Esophagus (tissue), 2 donors: ENCODE measurements around the gene DNAJC11. TPM values are rescaled to one million over a fixed set of nuclear protein-coding genes. Genes with fewer than 3 reads are reported as not detected.

Experiments
- H3K27ac ChIP-seq, 2 donors: one replicate each; pipeline ENCODE4 v1.5.1; 2013; ENCODE audit warnings: low read depth in 2 of 2, mild to moderate bottlenecking in 2 of 2, inconsistent platforms in 1 of 2, low read length in 1 of 2, moderate library complexity in 1 of 2
- H3K27me3 ChIP-seq, 2 donors: one replicate each; pipeline ENCODE4 v1.6.1; 2013; ENCODE audit warnings: low read length in 2 of 2, control low read depth in 1 of 2, mild to moderate bottlenecking in 1 of 2; ENCODE audit not compliant: insufficient read depth in 2 of 2, control insufficient read depth in 1 of 2
- H3K36me3 ChIP-seq, 2 donors: one replicate each; pipeline ENCODE4 v1.6.1; 2013; ENCODE audit warnings: low read length in 1 of 2; ENCODE audit not compliant: control insufficient read depth in 2 of 2, insufficient read depth in 2 of 2
- H3K4me1 ChIP-seq, 2 donors: one replicate each; pipeline ENCODE4 v1.6.1; 2013; ENCODE audit warnings: low read length in 1 of 2; ENCODE audit not compliant: control insufficient read depth in 2 of 2, insufficient read depth in 2 of 2
- H3K4me3 ChIP-seq, 2 donors: one replicate each; pipeline ENCODE4 v1.5.1; 2013; ENCODE audit warnings: low read length in 2 of 2, mild to moderate bottlenecking in 2 of 2, low read depth in 1 of 2, moderate library complexity in 1 of 2
- H3K9me3 ChIP-seq, 2 donors: one replicate each; pipeline ENCODE4 v1.6.1; 2013; ENCODE audit warnings: mild to moderate bottlenecking in 2 of 2, low read depth in 1 of 2, low read length in 1 of 2, moderate library complexity in 1 of 2; ENCODE audit not compliant: control insufficient read depth in 2 of 2, insufficient read depth in 1 of 2
- WGBS, 2 donors: extraction: QIAGEN DNeasy Blood & Tissue Kit; methylation state at CpG; one replicate each; pipeline ENCODE4 v1.1.7; 2013; 5-methylcytosine and 5-hydroxymethylcytosine counted together
- polyA plus RNA-seq, 2 donors: library from polyadenylated mRNA; stranded (reverse); fragments of 200-250 nt; gene quantifications; one replicate each; pipeline ENCODE4 v1.2.3, GENCODE V29; 2013
- donor health status: healthy with polysubstance abuse.
- donor health status: Bipolar disorder and iron deficiency.

Gene DNAJC11
- polyA plus RNA-seq, 2 donors: 21.9 to 23.0 TPM

- Histone ChIP-seq H3K4me1 (no peaks in the 10 kb centered on the region), H3K4me3 (no peak overlapping the region), H3K27me3 (no peaks in the 10 kb centered on the region), H3K27ac (no peak overlapping the region), H3K9me3 (no peaks in the 10 kb centered on the region), H3K36me3 (peaks cover 5 to 13% of the 10 kb centered on the region in 2 donors)
- 83 to 86% methylated on average over 7 of the region's 7 CpGs for WGBS, 2 donors
These were observed 41.1 kb downstream of the DNAJC11 start for GRCh38 chr1:6660415-6661049.

- no peaks in the 10 kb centered on the region for H3K9me3 ChIP-seq
- H3K4me1 ChIP-seq: no peaks in the 10 kb centered on the region
- no peaks in the 10 kb centered on the region for H3K27me3 ChIP-seq
- no peak overlapping the region for H3K27ac ChIP-seq
- WGBS, 2 donors: 84 to 90% methylated on average over 5 of the region's 5 CpGs
- no peak overlapping the region for H3K4me3 ChIP-seq
- peaks cover 4 to 8% of the 10 kb centered on the region in 2 donors for H3K36me3 ChIP-seq
These were observed 43.1 kb downstream of the DNAJC11 start for GRCh38 chr1:6658359-6659060.

DNA sequence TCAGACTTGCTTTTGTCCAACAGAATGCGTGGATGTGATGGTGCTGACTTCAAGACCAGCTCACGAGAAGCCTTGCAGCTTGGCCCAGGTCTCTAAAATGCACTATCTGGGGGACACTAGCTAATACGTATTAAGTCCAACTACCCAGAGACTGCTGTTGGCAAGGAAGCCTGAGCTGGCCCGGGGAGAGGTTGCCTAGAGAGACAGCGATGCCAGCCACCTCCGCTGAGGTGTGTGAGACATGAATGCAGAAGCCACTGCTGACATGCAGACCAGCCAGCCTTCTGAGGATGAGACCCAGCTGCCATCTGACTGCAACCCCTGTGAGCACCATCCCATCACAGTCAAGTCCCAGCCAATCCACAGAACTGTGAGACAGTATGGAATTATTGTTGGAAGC, 44.5 kb downstream of the DNAJC11 start:
- Histone ChIP-seq H3K9me3 (no peaks in the 10 kb centered on the region), H3K4me3 (no peak overlapping the region), H3K4me1 (no peaks in the 10 kb centered on the region), H3K27me3 (no peaks in the 10 kb centered on the region), H3K27ac (no peak overlapping the region), H3K36me3 (peaks cover 8 to 14% of the 10 kb centered on the region in 2 donors)
- WGBS, 2 donors: 89 to 93% methylated on average over 6 of the region's 6 CpGs

- 92 to 93% methylated on average over 23 of the region's 23 CpGs for WGBS, 2 donors
These were observed 48.0 kb downstream of the DNAJC11 start for GRCh38 chr1:6653436-6654290.

DNA sequence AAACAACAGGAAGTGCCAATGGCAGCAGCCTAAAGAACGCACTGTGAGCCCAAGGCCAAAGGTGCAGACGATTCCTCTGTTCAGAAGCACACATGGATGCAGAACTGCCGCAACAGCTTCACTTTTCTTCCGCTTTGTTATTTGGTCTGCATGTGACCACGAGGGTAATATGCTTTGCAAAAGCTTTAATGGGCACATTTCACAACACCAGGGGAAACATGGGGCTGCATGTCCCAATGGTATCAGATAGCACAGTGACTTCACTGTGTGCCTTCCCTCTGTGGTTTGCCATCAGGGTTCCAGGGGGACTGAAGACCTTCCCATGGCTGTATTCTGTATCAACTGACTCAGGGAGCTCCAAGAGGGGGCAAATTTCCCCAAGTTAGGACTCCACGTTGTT, 48.6 kb downstream of the DNAJC11 start:
- no peaks in the 10 kb centered on the region for H3K9me3 ChIP-seq
- peaks cover 8 to 21% of the 10 kb centered on the region in 2 donors for H3K36me3 ChIP-seq
- no peaks in the 10 kb centered on the region for H3K4me1 ChIP-seq
- WGBS, 2 donors: 88 to 89% methylated on average over 6 of the region's 6 CpGs
- H3K27ac ChIP-seq: no peak overlapping the region
- H3K4me3 ChIP-seq: no peak overlapping the region
- H3K27me3 ChIP-seq: no peaks in the 10 kb centered on the region

More at GRCh38 chr1:6653436-6654290, 48.0 kb downstream of the DNAJC11 start:
- no peaks in the 10 kb centered on the region for H3K27me3 ChIP-seq
- H3K9me3 ChIP-seq: no peaks in the 10 kb centered on the region
- H3K4me3 ChIP-seq: no peak overlapping the region
- H3K36me3 ChIP-seq: peaks cover 8 to 22% of the 10 kb centered on the region in 2 donors
- H3K4me1 ChIP-seq: no peaks in the 10 kb centered on the region
- H3K27ac ChIP-seq: no peak overlapping the region

DNA sequence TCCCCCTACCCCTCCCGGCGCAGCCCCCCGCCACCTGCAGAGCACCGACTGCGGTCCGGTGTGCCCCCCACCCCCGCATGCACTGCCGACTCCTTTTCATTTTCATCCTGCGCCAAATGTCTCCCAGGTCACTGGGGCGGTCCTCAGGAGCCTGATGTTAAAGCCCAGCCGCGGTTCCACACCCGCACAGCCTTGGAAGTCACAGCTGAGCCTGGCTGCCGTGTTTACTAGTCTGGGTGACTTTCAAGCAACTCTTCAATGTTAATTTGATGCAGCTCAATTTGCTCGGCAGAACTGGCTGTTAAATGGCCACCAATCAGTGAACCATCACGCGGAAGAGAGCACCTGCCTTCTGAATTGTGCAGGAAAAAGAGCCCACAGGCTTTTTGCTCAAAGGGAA, 49.7 kb downstream of the DNAJC11 start:
- Histone ChIP-seq H3K4me1 (no peaks in the 10 kb centered on the region), H3K27me3 (no peaks in the 10 kb centered on the region), H3K36me3 (peaks cover 8 to 14% of the 10 kb centered on the region in 2 donors), H3K9me3 (no peaks in the 10 kb centered on the region), H3K27ac (no peak overlapping the region), H3K4me3 (no peak overlapping the region)
- 89 to 90% methylated on average over 17 of the region's 17 CpGs for WGBS, 2 donors

GRCh38 chr1:6648556-6648955, 53.1 kb downstream of the DNAJC11 start:
- H3K27ac ChIP-seq: no peak overlapping the region
- no peak overlapping the region for H3K4me3 ChIP-seq
- WGBS, 2 donors: 86% methylated on average over 6 of the region's 6 CpGs
- H3K9me3 ChIP-seq: no peaks in the 10 kb centered on the region
- peaks cover 10 to 25% of the 10 kb centered on the region in 2 donors for H3K36me3 ChIP-seq
- H3K4me1 ChIP-seq: no peaks in the 10 kb centered on the region
- H3K27me3 ChIP-seq: no peaks in the 10 kb centered on the region

- no peak overlapping the region for H3K27ac ChIP-seq
- no peaks in the 10 kb centered on the region for H3K4me1 ChIP-seq
- WGBS, 2 donors: 60 to 61% methylated on average over 10 of the region's 10 CpGs
- H3K27me3 ChIP-seq: no peaks in the 10 kb centered on the region
- no peaks in the 10 kb centered on the region for H3K9me3 ChIP-seq
- peaks cover 6 to 22% of the 10 kb centered on the region in 2 donors for H3K36me3 ChIP-seq
- no peak overlapping the region for H3K4me3 ChIP-seq
These were observed 55.0 kb downstream of the DNAJC11 start for GRCh38 chr1:6646499-6647148.

DNA sequence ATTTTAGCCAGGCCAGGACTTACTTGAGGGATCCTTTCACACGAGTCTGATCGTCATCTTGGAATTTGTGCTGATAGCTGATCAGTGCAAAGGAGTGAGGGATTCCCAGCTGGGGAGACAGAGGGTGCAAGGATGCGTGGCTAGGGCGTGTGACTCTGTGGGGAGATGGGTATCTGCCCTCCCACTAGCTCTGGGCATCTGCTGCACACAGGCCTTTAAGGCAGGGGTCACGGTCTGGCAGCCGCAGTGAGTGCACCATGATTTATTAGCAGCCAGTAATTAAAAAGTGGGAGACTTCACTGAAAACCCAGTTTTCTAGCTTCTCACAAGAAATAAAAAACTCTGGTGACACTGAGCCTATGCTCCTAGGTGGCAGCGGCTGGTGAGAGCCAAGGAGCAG, 56.6 kb downstream of the DNAJC11 start:
- H3K27me3 ChIP-seq: no peaks in the 10 kb centered on the region
- H3K4me1 ChIP-seq: no peaks in the 10 kb centered on the region
- H3K36me3 ChIP-seq: peaks cover 7 to 18% of the 10 kb centered on the region in 2 donors
- 93 to 94% methylated on average over 7 of the region's 7 CpGs for WGBS, 2 donors
- H3K4me3 ChIP-seq: no peak overlapping the region
- H3K27ac ChIP-seq: no peak overlapping the region
- H3K9me3 ChIP-seq: no peaks in the 10 kb centered on the region
